Psoas muscle (tissue), 8 donors: ENCODE results near the gene FARSB. TPM values are rescaled to one million over a fixed set of nuclear protein-coding genes. Genes with fewer than 3 reads are reported as not detected.

Experiments
- ATAC-seq, 4 donors: fragments of 200-7000 bp; cut with Tn5 transposase; one replicate each; pipeline ENCODE4 v1.9.1; 2020; ENCODE audit warnings: moderate library complexity in 3 of 4, mild to moderate bottlenecking in 2 of 4
- DNase-seq, 2 donors: peaks; one replicate each; pipeline ENCODE4 v3.0.0-alpha.2; 2020
- H3K27ac ChIP-seq: fragments of 200-600 bp; one replicate; pipeline ENCODE4 v1.8.0; 2022
- H3K27me3 ChIP-seq, 3 donors: fragments of 200-600 bp in 1 of 3; one replicate each; pipeline versions ENCODE4 v1.6.1 to v1.8.0; 2013 to 2022; ENCODE audit warnings: low read length in 2 of 3, mild to moderate bottlenecking in 2 of 3, moderate library complexity in 1 of 3; ENCODE audit not compliant: insufficient read depth in 3 of 3
- H3K36me3 ChIP-seq, 2 donors: fragments of 200-600 bp in 1 of 2; one replicate each; pipeline versions ENCODE4 v1.6.1 to v1.8.0; 2013 to 2022; ENCODE audit warnings: low read depth in 1 of 2, mild to moderate bottlenecking in 1 of 2, moderate library complexity in 1 of 2; ENCODE audit not compliant: insufficient read depth in 1 of 2
- H3K4me1 ChIP-seq: fragments of 200-600 bp; one replicate; pipeline ENCODE4 v1.8.0; 2022
- H3K4me3 ChIP-seq: fragments of 200-600 bp; one replicate; pipeline ENCODE4 v1.8.0; 2022; ENCODE audit warnings: mild to moderate bottlenecking
- H3K9me3 ChIP-seq: fragments of 200-600 bp; one replicate; pipeline ENCODE4 v1.8.0; 2022
- WGBS, 3 donors: extraction: QIAGEN DNeasy Blood & Tissue Kit; methylation state at CpG; one replicate each; pipeline versions ENCODE4 v1.1.6 to v1.1.7; 2013; 5-methylcytosine and 5-hydroxymethylcytosine counted together
- intact Hi-C, 2 donors: fragments of 100-400 bp; cut with DNase I; formaldehyde crosslinking; loops; one replicate each; pipeline versions ENCODE4 v1.11.0 to v1.14.2; 2022
- long read RNA-seq, 2 donors: library from polyadenylated mRNA; unstranded; transcript quantifications; one replicate each; pipeline ENCODE4 v2.0.0, GENCODE V29; 2021
- polyA plus RNA-seq, 3 donors: library from polyadenylated mRNA; stranded (reverse); fragments of 200-250 nt; gene quantifications; one replicate each; pipeline ENCODE4 v1.2.3, GENCODE V29; 2013
- total RNA-seq, 4 donors: library from RNA; stranded (reverse); fragmentation: NEBNext Ultra II Directional in 2 of 4; extraction: Animal tissue kit (Norgen Biotek cat#: 25700) in 2 of 4; gene quantifications; one replicate each; pipeline versions ENCODE4 v1.2.1 to v1.2.4, GENCODE V29; 2021 to 2023
- TF ChIP-seq, protein P1 (sequence below): fragments of 200-600 bp; IDR thresholded peaks from one replicate; pipeline ENCODE4 v1.8.0; 2022; ENCODE audit warnings: antibody characterized with exemption
- donor health status: healthy with polysubstance abuse.
- donor health status: DM: no; HTN: no; CAD: no; lungs with moderate emphysema.
- donor health status: Bipolar disorder and iron deficiency.
- donor health status: healthy.
- donor health status: DM: yes; HTN: yes; CAD: no.
- donor health status: DM: no; HTN: no; CAD: no.
- donor health status: DM: no; HTN: no; CAD: no.
- donor health status: DM: yes; HTN: yes; CAD: no.

FARSB gene
- total RNA-seq (10 to 100 TPM; 23.2 to 45.3 (median 41.4) TPM), polyA plus RNA-seq (10 to 100 TPM; 26.7 to 35.6 (median 28.7) TPM)
- long read RNA-seq, donor 1, transcript FARSB-201 (17 exons, 3,369 nt) = major isoform, 40 of 44 reads
- long read RNA-seq, donor 1, partial matches to known transcripts = 1 of 44 reads
- long read RNA-seq, donor 1, other reads (novel, unspliced or antisense) = 3 of 44 reads
- long read RNA-seq, donor 2, transcript FARSB-201 (17 exons, 3,369 nt) = major isoform, 93 of 121 reads
- long read RNA-seq, donor 2, partial matches to known transcripts = 10 of 121 reads
- long read RNA-seq, donor 2, other reads (novel, unspliced or antisense) = 18 of 121 reads

DNA sequence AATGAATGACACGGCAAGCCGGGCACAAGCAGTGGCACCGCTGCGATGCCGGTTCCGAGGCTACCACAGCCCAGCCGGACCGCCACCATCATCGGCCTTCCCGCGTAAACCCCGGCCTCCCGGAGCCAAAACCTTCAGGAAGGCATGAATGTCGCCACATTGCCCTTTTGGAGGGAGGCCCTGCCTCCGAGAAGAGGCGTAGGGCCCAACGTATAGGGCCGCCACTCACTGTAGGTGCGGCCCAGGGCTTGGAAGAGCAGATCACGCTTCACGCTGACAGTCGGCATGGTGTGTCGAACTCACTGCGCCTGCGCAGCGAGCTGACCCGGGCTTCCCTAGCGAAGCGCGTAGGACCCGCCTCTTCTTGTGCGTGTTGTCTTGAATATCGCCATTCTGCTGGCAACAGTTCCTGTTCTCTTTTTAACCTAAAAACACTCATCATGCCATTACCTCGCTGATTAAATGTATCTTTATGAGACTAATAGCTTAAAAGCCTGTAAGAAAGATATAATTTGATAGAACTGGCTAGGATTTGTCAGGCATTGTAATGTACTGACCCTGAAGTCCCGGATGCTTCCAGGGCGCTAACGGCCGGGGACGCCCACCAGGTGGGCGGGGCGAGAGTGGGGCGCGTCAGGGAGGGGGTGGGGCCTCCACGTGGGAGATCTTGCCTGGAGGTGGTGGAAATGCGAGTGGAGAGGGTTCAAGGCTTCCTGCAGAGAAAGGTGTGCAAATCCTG, at the start of gene FARSB:
Gene FARSB (minus strand): TSS at position 306 of the 739 bp plus-strand sequence. CDS start 19 bp downstream, at position 287.
- ATAC-seq = peak; percentile 98 to 99 (median 98)
- peak within 1 kb of the TSS; percentile 96 for H3K27ac ChIP-seq
- peak within 1 kb of the TSS; percentile 86 for H3K4me3 ChIP-seq
- no peaks in the 10 kb centered on the region for H3K9me3 ChIP-seq
- peak; percentile 96 to 99 for DNase-seq
- TF ChIP-seq, protein P1, sequence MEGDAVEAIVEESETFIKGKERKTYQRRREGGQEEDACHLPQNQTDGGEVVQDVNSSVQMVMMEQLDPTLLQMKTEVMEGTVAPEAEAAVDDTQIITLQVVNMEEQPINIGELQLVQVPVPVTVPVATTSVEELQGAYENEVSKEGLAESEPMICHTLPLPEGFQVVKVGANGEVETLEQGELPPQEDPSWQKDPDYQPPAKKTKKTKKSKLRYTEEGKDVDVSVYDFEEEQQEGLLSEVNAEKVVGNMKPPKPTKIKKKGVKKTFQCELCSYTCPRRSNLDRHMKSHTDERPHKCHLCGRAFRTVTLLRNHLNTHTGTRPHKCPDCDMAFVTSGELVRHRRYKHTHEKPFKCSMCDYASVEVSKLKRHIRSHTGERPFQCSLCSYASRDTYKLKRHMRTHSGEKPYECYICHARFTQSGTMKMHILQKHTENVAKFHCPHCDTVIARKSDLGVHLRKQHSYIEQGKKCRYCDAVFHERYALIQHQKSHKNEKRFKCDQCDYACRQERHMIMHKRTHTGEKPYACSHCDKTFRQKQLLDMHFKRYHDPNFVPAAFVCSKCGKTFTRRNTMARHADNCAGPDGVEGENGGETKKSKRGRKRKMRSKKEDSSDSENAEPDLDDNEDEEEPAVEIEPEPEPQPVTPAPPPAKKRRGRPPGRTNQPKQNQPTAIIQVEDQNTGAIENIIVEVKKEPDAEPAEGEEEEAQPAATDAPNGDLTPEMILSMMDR = no peak
- no peaks in the 10 kb centered on the region for H3K27me3 ChIP-seq
- no peaks in the 10 kb centered on the region for H3K36me3 ChIP-seq
- intact Hi-C loops = no loop called here
- 0 to 1% (median 0%) methylated on average over 45 of the region's 45 CpGs for WGBS, 3 donors
- H3K4me1 ChIP-seq = peaks cover 36% of the 10 kb centered on the region

DNA sequence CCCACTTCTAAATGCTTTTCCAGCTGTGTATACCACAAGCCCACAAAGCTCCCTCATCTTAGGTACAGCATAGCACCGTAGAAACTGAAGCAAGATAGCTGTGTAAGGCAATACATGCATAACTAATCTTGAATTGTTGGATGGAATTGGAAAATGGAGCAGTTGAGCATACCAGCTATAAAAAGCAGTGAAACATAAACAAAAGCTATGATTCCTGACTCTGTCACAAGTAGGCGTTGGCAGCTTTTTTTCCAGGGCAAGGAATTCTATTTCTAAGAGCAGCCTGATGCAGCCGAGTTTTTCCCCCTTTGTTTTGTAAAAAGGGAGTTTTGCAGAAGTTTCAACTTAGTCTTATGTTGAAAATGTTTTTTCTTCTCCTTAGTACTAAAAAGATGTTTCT, 48.0 kb upstream of the FARSB start:
- ATAC-seq = no peak
- Histone ChIP-seq H3K4me1 (peaks cover 3% of the 10 kb centered on the region), H3K36me3 (no peaks in the 10 kb centered on the region), H3K9me3 (no peaks in the 10 kb centered on the region), H3K27me3 (no peaks in the 10 kb centered on the region), H3K4me3 (no peak overlapping the region), H3K27ac (no peak overlapping the region)
- 49 to 65% (median 51%) methylated on average over 3 of the region's 3 CpGs for WGBS, 3 donors
- TF ChIP-seq, protein P1 = no peak
- intact Hi-C loops = loop anchor here in 1 of 2 donors (10.0 kb wide), 1 partner anchor 91 kb away; no protein-coding TSS in a partner anchor
- DNase-seq = no peak

DNA sequence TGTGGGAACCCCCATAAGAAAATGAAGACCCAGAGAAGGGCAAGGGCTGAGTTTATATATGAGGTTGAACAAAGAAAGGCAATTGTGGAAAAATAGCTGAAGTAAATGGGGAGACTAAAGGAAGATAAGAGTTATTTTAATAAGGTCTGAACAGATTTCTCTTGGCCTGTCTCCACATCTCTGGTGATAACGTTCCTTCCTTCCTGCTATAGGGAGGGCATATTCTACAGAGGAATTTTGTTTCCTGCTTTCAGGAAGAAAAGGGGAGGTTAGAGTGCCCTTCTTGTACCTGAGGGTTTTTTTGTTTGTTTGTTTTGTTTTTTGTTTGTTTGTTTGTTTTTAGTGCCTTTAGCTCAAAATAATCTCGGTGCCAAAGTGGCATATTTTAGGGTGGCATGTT, 47.2 kb upstream of the FARSB start:
- Histone ChIP-seq H3K9me3 (no peaks in the 10 kb centered on the region), H3K27me3 (no peaks in the 10 kb centered on the region), H3K4me3 (no peak overlapping the region), H3K27ac (no peak overlapping the region), H3K4me1 (no peaks in the 10 kb centered on the region), H3K36me3 (no peaks in the 10 kb centered on the region)
- intact Hi-C loops = loop anchor here in 1 of 2 donors (10.0 kb wide), 1 partner anchor 92 kb away; no protein-coding TSS in a partner anchor
- whole genome bisulfite sequencing, 3 donors = 55 to 66% (median 63%) methylated on average over 2 of the region's 2 CpGs
- TF ChIP-seq, protein P1 = no peak
- DNase-seq (no peak), ATAC-seq (no peak)

DNA sequence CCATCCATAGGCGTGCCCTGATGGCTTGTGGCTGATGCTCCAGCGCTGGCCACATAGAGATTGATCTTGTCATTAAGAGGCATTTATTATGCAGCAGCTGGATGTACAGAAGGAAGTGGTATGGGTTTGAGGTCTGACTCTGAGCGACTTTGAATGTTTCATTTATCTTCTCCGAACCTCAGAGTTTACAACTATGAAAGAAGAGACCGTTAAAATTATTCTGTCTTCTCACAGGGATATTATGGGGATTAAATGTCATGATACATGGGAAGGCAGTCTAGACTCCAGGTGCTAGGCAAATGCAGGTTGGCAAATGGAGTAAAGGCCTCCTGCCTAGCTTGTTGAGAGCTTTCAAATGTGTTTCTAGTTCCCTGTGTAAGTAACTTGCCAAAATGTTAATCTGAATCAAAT, 45.8 kb upstream of the FARSB start:
- 45 to 65% (median 55%) methylated on average over 5 of the region's 5 CpGs for WGBS, 3 donors
- no peak for ATAC-seq

More for the DNA sequence above, 45.8 kb upstream of the FARSB start:
- Histone ChIP-seq H3K27ac (no peak overlapping the region), H3K36me3 (no peaks in the 10 kb centered on the region), H3K27me3 (no peaks in the 10 kb centered on the region), H3K4me3 (no peak overlapping the region), H3K4me1 (no peaks in the 10 kb centered on the region), H3K9me3 (no peaks in the 10 kb centered on the region)
- intact Hi-C loops = loop anchor here in 1 of 2 donors (10.0 kb wide), 1 partner anchor 93 kb away; no protein-coding TSS in a partner anchor
- no peak for DNase-seq
- TF ChIP-seq, protein P1 = no peak
